GM23248 (cell line): Measurements from ENCODE around the gene UBE2E3. TPM values are rescaled to one million over a fixed set of nuclear protein-coding genes. Genes with fewer than 3 reads are reported as not detected.

ENCODE experiments used
- DNase-seq: peaks from one replicate; pipeline ENCODE4 v3.0.0-alpha.2; 2015
- H2AFZ ChIP-seq: fragments of 200-600 bp; sonication (generic); 2 replicates; pipeline ENCODE4 v1.6.1; 2016; ENCODE audit warnings: antibody characterized with exemption
- H3F3A ChIP-seq: fragments of 200-600 bp; sonication (generic); 2 replicates; pipeline ENCODE4 v1.6.1; 2016; ENCODE audit warnings: mild to moderate bottlenecking, antibody characterized with exemption, mixed run types; ENCODE audit not compliant: insufficient read depth
- H3K27ac ChIP-seq: fragments of 200-600 bp; sonication (generic); 2 replicates; pipeline ENCODE4 v1.5.1; 2016; ENCODE audit warnings: mild to moderate bottlenecking
- H3K27me3 ChIP-seq: fragments of 200-600 bp; sonication (generic); replicated peaks from 2 replicates; pipeline ENCODE4 v1.6.1; 2016; ENCODE audit warnings: mild to moderate bottlenecking; ENCODE audit not compliant: insufficient read depth
- H3K36me3 ChIP-seq: fragments of 200-600 bp; sonication (generic); 2 replicates; pipeline ENCODE4 v1.6.1; 2016; ENCODE audit warnings: low read depth, mild to moderate bottlenecking
- H3K4me1 ChIP-seq: fragments of 200-600 bp; sonication (generic); 2 replicates; pipeline ENCODE4 v1.6.1; 2016; ENCODE audit warnings: mild to moderate bottlenecking; ENCODE audit not compliant: insufficient read depth
- H3K4me2 ChIP-seq: fragments of 200-600 bp; sonication (generic); one replicate; pipeline ENCODE4 v1.6.1; 2016; ENCODE audit warnings: mild to moderate bottlenecking; ENCODE audit not compliant: unreplicated experiment
- H3K4me3 ChIP-seq: fragments of 200-600 bp; sonication (generic); 2 replicates; pipeline ENCODE4 v1.5.1; 2016; ENCODE audit warnings: mild to moderate bottlenecking
- H3K79me2 ChIP-seq: fragments of 200-600 bp; sonication (generic); 2 replicates; pipeline ENCODE4 v1.6.1; 2016; ENCODE audit warnings: mild to moderate bottlenecking; ENCODE audit not compliant: insufficient read depth
- H3K9ac ChIP-seq: fragments of 200-600 bp; sonication (generic); 2 replicates; pipeline ENCODE4 v1.6.1; 2016; ENCODE audit warnings: mild to moderate bottlenecking
- H3K9me2 ChIP-seq: fragments of 200-600 bp; sonication (generic); 2 replicates; pipeline ENCODE4 v1.6.1; 2016; ENCODE audit warnings: mixed run types, mild to moderate bottlenecking, moderate library complexity; ENCODE audit not compliant: insufficient read depth
- H3K9me3 ChIP-seq: fragments of 200-600 bp; sonication (generic); one replicate; pipeline ENCODE4 v1.6.1; 2017; ENCODE audit warnings: low read depth
- H4K20me1 ChIP-seq: fragments of 200-600 bp; sonication (generic); 2 replicates; pipeline ENCODE4 v1.6.0; 2016; ENCODE audit not compliant: insufficient read depth
- EZH2 ChIP-seq: fragments of 200-600 bp; sonication (generic); IDR thresholded peaks from 2 replicates; pipeline ENCODE4 v1.6.1; 2018; ENCODE audit warnings: antibody characterized with exemption, mild to moderate bottlenecking; ENCODE audit not compliant: insufficient read depth, poor library complexity, severe bottlenecking
- EZH2phosphoT487 ChIP-seq: fragments of 200-600 bp; sonication (generic); IDR thresholded peaks from 2 replicates; pipeline ENCODE4 v1.6.1; 2018; ENCODE audit warnings: antibody characterized with exemption, moderate library complexity, mild to moderate bottlenecking, low read depth; ENCODE audit not compliant: insufficient read depth
- WGBS, 2 experiments: methylation state at CpG; one replicate each; pipeline ENCODE4 v1.1.6; 2015 to 2017; ENCODE audit warnings: low lambda C conversion rate in 2 of 2, low coverage in 1 of 2; ENCODE audit errors: missing lambda C conversion rate in 2 of 2; 5-methylcytosine and 5-hydroxymethylcytosine counted together
- in situ Hi-C: fragments of 300-500 bp; cut with MboI; formaldehyde crosslinking; loops from 2 replicates; pipeline ENCODE4 v1.15.0; 2020
- polyA plus RNA-seq: library from polyadenylated mRNA; unstranded; fragments of >200 nt; fragmentation: Nextera tagmentation; extraction: Ambion mirVana; gene quantifications from 2 replicates; pipeline ENCODE4 v1.2.1, GENCODE V29; 2016
- total RNA-seq: library from RNA; depleted of rRNA; stranded (reverse); fragments of >200 nt; shearing (Covaris generic); gene quantifications from 2 replicates; pipeline ENCODE4 v1.2.3, GENCODE V29; 2014

The UBE2E3 gene
- total and polyA plus RNA-seq, 2 experiments from 2014 or later = 142 to 168 TPM

GRCh38 chr2:181104512-181105115, 124.2 kb downstream of the UBE2E3 start:
- TF ChIP-seq EZH2 = no peak
- DNase-seq = peak; percentile 74
- Histone ChIP-seq H2AFZ (no peak overlapping the region), H3K9me3 (no peaks in the 10 kb centered on the region), H3F3A (peaks cover 11% of the 10 kb centered on the region), H3K4me1 (peaks cover 33% of the 10 kb centered on the region), H4K20me1 (no peaks in the 10 kb centered on the region), H3K9me2 (no peaks in the 10 kb centered on the region), H3K4me3 (no peak overlapping the region), H3K36me3 (no peaks in the 10 kb centered on the region), H3K9ac (no peak overlapping the region), H3K27ac (no peak overlapping the region), H3K27me3 (no peaks in the 10 kb centered on the region), H3K4me2 (no peak overlapping the region), H3K79me2 (no peaks in the 10 kb centered on the region)
- in situ Hi-C loops = loop anchor here (5.0 kb wide), 1 partner anchor 353 kb away; the partner anchor contains the start of gene ITGA4
- 58 to 59% methylated on average over 7 of the region's 7 CpGs for WGBS, 2 experiments

GRCh38 chr2:181105562-181105961, 125.2 kb downstream of the UBE2E3 start:
- Histone ChIP-seq H2AFZ (no peak overlapping the region), H3K27ac (no peak overlapping the region), H3K4me3 (no peak overlapping the region), H3K79me2 (no peaks in the 10 kb centered on the region), H3K27me3 (no peaks in the 10 kb centered on the region), H3F3A (peaks cover 11% of the 10 kb centered on the region), H3K9ac (no peak overlapping the region), H3K9me3 (no peaks in the 10 kb centered on the region), H3K4me1 (peaks cover 33% of the 10 kb centered on the region), H3K9me2 (no peaks in the 10 kb centered on the region), H3K36me3 (no peaks in the 10 kb centered on the region), H3K4me2 (peak overlapping the region; percentile 53), H4K20me1 (no peaks in the 10 kb centered on the region)
- in situ Hi-C loops = loop anchor here (5.0 kb wide), 1 partner anchor 352 kb away; the partner anchor contains the start of gene ITGA4
- no peak for DNase-seq
- WGBS, 2 experiments = 94% methylated on average over 2 of the region's 2 CpGs
- TF ChIP-seq EZH2phosphoT487 (no peak), EZH2 (no peak)

DNA sequence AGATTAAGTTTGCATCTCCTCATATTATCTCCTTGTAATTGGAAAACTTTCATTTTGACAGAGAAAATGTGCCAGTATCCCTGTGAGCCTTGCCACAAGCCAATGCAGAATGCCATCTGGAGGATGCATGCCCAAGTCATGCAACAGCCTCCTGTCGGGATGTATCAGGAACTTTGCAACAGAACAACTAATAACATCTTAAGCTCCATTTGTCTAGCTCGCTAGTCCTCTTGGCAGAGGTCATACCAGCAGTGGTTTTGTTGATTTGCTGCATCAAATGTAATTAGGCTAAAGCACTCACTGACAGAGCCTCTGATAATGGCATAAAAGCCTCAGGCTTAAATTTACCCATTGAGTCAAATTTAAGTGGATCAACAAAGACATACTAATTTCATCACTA, 125.8 kb downstream of the UBE2E3 start:
- Histone ChIP-seq H3K9me3 (no peaks in the 10 kb centered on the region), H3F3A (peaks cover 11% of the 10 kb centered on the region), H3K79me2 (no peaks in the 10 kb centered on the region), H3K36me3 (no peaks in the 10 kb centered on the region), H3K4me3 (no peak overlapping the region), H3K9me2 (no peaks in the 10 kb centered on the region), H3K4me2 (peak overlapping the region; percentile 53), H4K20me1 (no peaks in the 10 kb centered on the region), H3K9ac (no peak overlapping the region), H2AFZ (no peak overlapping the region), H3K4me1 (peaks cover 33% of the 10 kb centered on the region), H3K27ac (peak overlapping the region; percentile 37; the same call in 1 of the 2 replicates), H3K27me3 (no peaks in the 10 kb centered on the region)
- WGBS, 2 experiments = 29 to 34% methylated on average over 2 of the region's 2 CpGs
- no peak for TF ChIP-seq EZH2phosphoT487
- in situ Hi-C loops = loop anchor here (5.0 kb wide), 1 partner anchor 351 kb away; the partner anchor contains the start of gene ITGA4
- peak; percentile 48 for DNase-seq

GRCh38 chr2:181106789-181107627, 126.6 kb downstream of the UBE2E3 start:
- Histone ChIP-seq H3K9me3 (no peaks in the 10 kb centered on the region), H3K27me3 (no peaks in the 10 kb centered on the region), H3F3A (peaks cover 11% of the 10 kb centered on the region), H3K9me2 (no peaks in the 10 kb centered on the region), H3K4me3 (no peak overlapping the region), H3K4me2 (peak overlapping the region; percentile 53), H3K9ac (no peak overlapping the region; the same call in 1 of the 2 replicates), H3K79me2 (no peaks in the 10 kb centered on the region), H3K4me1 (peaks cover 33% of the 10 kb centered on the region), H4K20me1 (no peaks in the 10 kb centered on the region), H3K36me3 (no peaks in the 10 kb centered on the region), H3K27ac (peak overlapping the region; percentile 37), H2AFZ (no peak overlapping the region)
- in situ Hi-C loops = loop anchor here (5.0 kb wide), 1 partner anchor 350 kb away; the partner anchor contains the start of gene ITGA4
- DNase-seq = peak; percentile 86
- TF ChIP-seq EZH2phosphoT487 (no peak), EZH2 (no peak)
- WGBS, 2 experiments = 94 to 97% methylated on average over 2 of the region's 2 CpGs
